SHP77 treated with DMSO at 0.1 percent for 48 hours (cell line): Measurements from ENCODE around the gene RTKN2.

Source experiments
- DNase-seq: peaks from one replicate; lab custom pipeline; 2025; lab: John Stamatoyannopoulos, UW

Gene RTKN2

GRCh38 chr10:62217683-62218082 is 51.0 kb downstream of the RTKN2 start:
- DNase-seq, result no peak

GRCh38 chr10:62214364-62214874 is 54.2 kb downstream of the RTKN2 start:
- no peak for DNase-seq

GRCh38 chr10:62205750-62206399 is 62.8 kb downstream of the RTKN2 start:
- DNase-seq, result no peak

GRCh38 chr10:62199584-62199983 is 69.1 kb downstream of the RTKN2 start:
- DNase-seq, result no peak

GRCh38 chr10:62196528-62196927 is 72.1 kb downstream of the RTKN2 start:
- no peak for DNase-seq

- DNase-seq, result no peak
Measured at GRCh38 chr10:62195675-62195926, 73.0 kb downstream of the RTKN2 start.

- DNase-seq, result no peak
Measured at GRCh38 chr10:62194924-62195674, 73.5 kb downstream of the RTKN2 start.

GRCh38 chr10:62193479-62193878 is 75.2 kb downstream of the RTKN2 start:
- DNase-seq, result no peak

GRCh38 chr10:62189131-62189530 is 79.5 kb downstream of the RTKN2 start:
- no peak for DNase-seq

GRCh38 chr10:62188021-62188616 is 80.5 kb downstream of the RTKN2 start:
- DNase-seq, result no peak

GRCh38 chr10:62186999-62187675 is 81.5 kb downstream of the RTKN2 start:
- DNase-seq, result no peak

GRCh38 chr10:62185919-62186692 is 82.5 kb downstream of the RTKN2 start:
- DNase-seq, result no peak

- no peak for DNase-seq
Measured at GRCh38 chr10:62183857-62184795, 84.5 kb downstream of the RTKN2 start.

GRCh38 chr10:62183442-62183841 is 85.2 kb downstream of the RTKN2 start:
- no peak for DNase-seq

GRCh38 chr10:62182595-62182994 is 86.0 kb downstream of the RTKN2 start:
- no peak for DNase-seq

- DNase-seq, result no peak
Measured at GRCh38 chr10:62182171-62182570, 86.5 kb downstream of the RTKN2 start.

- no peak for DNase-seq
Measured at GRCh38 chr10:62180677-62181076, 88.0 kb downstream of the RTKN2 start.

GRCh38 chr10:62178568-62178967 is 90.1 kb downstream of the RTKN2 start:
- no peak for DNase-seq

- no peak for DNase-seq
Measured at GRCh38 chr10:62177111-62177510, 91.5 kb downstream of the RTKN2 start.

GRCh38 chr10:62175251-62175650 is 93.4 kb downstream of the RTKN2 start:
- no peak for DNase-seq

GRCh38 chr10:62172465-62172864 is 96.2 kb downstream of the RTKN2 start:
- no peak for DNase-seq
